GM06990 (cell line): ENCODE results near the gene CHN2.

Source experiments
- DNase-seq: peaks from one replicate; pipeline ENCODE4 v3.0.0-alpha.2; 2011; ENCODE audit not compliant: insufficient read length; ENCODE audit errors: extremely low read depth
- H3K27me3 ChIP-seq: replicated peaks from 2 replicates; pipeline ENCODE4 v1.6.0; 2011; ENCODE audit warnings: low read length; ENCODE audit not compliant: control insufficient read depth, insufficient read depth
- H3K36me3 ChIP-seq: 2 replicates; pipeline ENCODE4 v1.5.1; 2011; ENCODE audit warnings: low read length; ENCODE audit not compliant: control insufficient read depth, insufficient read depth
- H3K4me3 ChIP-seq: replicated peaks from 2 replicates; pipeline ENCODE4 v1.5.1; 2011; ENCODE audit warnings: low read depth, mild to moderate bottlenecking, control low read depth, low read length
- TF ChIP-seq, protein P1 (sequence below): IDR thresholded peaks from 2 replicates; pipeline ENCODE4 v1.5.1; 2011; ENCODE audit warnings: low read length, control low read depth, mild to moderate bottlenecking, inconsistent platforms; ENCODE audit not compliant: insufficient read depth, poor library complexity, severe bottlenecking

The CHN2 gene

DNA sequence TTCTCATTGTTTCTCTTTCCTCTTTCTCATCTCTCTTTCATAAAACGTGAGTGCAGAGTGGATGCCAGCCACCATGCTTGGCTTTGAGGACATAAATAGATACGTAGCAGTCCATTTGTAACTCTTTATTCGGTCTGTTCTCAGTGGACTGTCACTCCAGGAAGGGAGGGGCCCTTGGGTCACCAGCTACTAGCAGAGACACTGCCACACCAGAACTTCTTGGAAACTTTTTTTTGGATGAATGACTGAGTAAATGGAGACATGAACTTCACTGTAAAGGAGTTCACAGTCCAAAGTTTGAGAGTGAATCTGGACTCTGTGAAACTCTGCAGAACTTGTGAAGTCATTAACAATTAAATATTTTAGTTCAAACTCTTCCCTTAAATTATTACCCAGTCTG is 20.2 kb downstream of the CHN2 start:
- DNase-seq, result no peak
- H3K4me3 ChIP-seq, result no peak overlapping the region
- no peaks in the 10 kb centered on the region for H3K27me3 ChIP-seq
- TF ChIP-seq, protein P1, sequence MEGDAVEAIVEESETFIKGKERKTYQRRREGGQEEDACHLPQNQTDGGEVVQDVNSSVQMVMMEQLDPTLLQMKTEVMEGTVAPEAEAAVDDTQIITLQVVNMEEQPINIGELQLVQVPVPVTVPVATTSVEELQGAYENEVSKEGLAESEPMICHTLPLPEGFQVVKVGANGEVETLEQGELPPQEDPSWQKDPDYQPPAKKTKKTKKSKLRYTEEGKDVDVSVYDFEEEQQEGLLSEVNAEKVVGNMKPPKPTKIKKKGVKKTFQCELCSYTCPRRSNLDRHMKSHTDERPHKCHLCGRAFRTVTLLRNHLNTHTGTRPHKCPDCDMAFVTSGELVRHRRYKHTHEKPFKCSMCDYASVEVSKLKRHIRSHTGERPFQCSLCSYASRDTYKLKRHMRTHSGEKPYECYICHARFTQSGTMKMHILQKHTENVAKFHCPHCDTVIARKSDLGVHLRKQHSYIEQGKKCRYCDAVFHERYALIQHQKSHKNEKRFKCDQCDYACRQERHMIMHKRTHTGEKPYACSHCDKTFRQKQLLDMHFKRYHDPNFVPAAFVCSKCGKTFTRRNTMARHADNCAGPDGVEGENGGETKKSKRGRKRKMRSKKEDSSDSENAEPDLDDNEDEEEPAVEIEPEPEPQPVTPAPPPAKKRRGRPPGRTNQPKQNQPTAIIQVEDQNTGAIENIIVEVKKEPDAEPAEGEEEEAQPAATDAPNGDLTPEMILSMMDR, result no peak
- no peaks in the 10 kb centered on the region for H3K36me3 ChIP-seq

DNA sequence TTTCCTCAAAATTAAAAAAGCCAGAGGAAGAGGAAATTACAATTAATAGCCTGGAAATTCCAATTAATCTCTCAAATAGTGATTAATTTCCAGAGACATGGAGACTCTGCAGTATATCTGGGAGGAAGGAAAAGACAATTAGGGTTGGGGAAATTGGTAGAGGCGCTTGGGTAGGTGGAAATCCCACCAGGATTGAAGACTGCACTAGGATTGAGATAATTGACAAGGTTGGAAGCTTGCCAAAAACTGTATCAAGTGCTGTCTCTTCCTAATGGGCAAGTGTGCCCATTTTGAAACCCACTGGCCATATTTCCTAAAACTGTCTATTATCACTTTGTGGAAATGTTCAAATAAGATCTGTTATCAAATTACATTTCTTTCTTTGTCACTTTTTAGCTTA is 21.6 kb downstream of the CHN2 start:
- Histone ChIP-seq H3K27me3 (no peaks in the 10 kb centered on the region), H3K36me3 (no peaks in the 10 kb centered on the region), H3K4me3 (no peak overlapping the region)
- TF ChIP-seq, protein P1, result no peak
- DNase-seq, result no peak

DNA sequence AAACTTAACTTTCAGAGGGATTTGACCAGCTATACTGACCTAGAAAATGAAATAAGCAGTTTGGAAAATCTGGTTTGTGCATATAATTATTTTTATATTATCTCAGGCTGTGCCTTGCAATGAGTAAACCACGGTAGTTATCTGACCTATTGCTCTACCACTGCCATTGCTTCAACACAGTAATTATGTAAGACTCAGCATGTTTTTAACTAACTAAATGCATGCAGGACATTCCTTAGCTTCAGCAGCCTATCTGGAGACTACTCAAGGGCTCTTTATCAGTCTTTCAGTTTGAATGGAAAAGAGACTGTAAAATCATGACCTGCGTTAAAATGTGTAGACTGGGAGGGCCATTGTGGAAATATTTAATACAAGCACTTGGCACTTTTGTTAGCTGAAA is 22.5 kb downstream of the CHN2 start:
- Histone ChIP-seq H3K4me3 (no peak overlapping the region), H3K36me3 (no peaks in the 10 kb centered on the region), H3K27me3 (no peaks in the 10 kb centered on the region)
- TF ChIP-seq, protein P1, result no peak
- no peak for DNase-seq

DNA sequence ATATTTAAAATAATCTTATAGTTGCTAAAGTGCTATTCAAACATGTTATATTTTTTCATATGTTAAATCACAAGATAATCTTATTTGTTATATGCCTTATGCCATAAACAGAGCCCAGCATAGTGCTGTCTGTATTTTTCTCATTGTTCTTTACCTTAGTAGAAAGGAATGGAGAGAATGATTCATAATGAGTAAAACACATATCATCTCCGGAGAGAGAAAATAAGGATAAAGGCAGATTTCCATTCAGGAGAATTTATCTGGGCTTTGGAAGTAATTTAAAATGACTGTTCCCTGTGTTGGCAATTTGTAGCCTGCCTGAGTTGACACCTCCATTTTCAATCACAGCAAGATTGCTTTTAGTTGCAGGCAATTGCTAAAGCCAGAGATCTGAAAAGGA is 30.2 kb downstream of the CHN2 start:
- DNase-seq, result no peak
- TF ChIP-seq, protein P1, result no peak
- Histone ChIP-seq H3K4me3 (no peak overlapping the region), H3K36me3 (no peaks in the 10 kb centered on the region), H3K27me3 (no peaks in the 10 kb centered on the region)

DNA sequence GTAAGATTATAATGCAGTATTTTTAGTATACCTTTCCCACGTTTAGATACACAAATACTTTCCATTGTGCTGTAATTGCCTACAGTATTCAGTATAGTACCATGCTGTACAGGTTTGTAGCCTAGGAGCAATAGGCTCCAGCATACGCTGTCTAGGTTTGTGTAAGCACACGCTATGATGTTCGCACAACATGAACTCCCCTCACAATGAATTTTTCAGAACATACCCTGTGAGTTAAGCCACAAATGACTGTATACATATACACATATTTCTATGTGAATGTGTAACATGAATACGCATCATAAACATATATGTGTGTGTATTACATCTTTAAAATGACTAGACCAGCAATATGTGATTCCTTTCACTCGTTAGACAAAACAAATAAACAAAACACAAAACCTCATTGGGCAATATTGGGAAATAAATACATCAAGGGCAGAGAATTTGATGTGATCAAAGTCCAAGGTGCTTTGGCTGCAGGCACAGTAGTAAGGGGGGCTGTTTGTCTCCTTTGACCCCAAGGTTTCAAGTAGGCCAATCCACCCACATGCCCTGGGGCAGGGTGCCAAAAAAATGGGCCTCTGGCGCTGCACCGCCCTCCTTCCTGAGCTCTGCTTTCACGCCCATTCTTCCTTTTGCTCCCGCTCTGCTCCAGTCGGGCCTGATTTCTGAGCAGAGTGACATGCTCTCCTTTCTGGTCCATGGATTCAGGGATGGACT is 33.9 kb downstream of the CHN2 start:
- DNase-seq, result no peak
- TF ChIP-seq, protein P1, result no peak
- H3K27me3 ChIP-seq, result no peaks in the 10 kb centered on the region
- no peak overlapping the region for H3K4me3 ChIP-seq
- H3K36me3 ChIP-seq, result no peaks in the 10 kb centered on the region

DNA sequence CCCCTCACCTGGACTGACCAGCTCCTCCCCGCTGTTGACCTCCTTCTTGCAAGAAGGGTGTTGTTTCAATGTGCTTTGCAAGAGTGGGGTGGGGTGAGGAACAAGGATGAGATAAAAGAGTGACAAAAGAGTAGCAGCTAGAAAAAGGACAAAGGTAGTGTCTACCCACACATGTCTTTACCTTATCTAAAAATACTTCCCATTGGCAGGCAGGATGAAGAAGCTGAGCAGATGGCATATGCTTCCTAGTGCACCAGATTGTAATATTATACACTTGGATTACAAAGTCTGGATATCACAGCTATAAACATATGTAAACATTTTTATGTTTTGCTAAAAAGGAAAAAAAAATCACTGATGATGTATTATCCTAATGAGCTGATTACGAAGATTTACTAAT is 34.5 kb downstream of the CHN2 start:
- TF ChIP-seq, protein P1, result no peak
- no peaks in the 10 kb centered on the region for H3K27me3 ChIP-seq
- no peaks in the 10 kb centered on the region for H3K36me3 ChIP-seq
- DNase-seq, result no peak
- no peak overlapping the region for H3K4me3 ChIP-seq
